Measurements from ENCODE around the gene SORL1-AS1.

The SORL1-AS1 gene

DNA sequence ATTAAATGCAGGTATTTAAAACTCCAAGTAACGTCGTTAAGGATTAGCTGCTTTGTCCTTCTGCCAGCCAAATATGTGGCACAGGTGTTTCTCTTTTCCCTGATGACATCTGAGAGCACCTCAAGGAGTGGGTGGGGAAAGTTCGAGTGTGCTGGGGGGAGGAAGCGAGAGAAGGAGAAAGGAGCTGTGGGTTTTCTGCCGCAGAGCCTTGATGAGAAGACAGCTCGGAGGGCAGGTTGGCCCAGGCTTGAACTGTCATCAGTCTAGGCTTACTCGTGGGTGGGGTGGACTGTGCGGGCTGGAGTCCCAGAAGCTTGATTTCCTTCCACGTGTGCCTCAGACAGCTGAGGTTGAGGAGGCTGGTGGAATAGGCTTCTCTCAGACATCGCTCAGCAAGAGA, 15.2 kb upstream of the SORL1-AS1 start (continued):
- TF ChIP-seq RAD51 (IDR thresholded peaks at IDR 0.05) (no peak), CHD1 (IDR thresholded peaks at IDR 0.05; ENCODE audit: low read depth, low read length) (no peak), EP300 (IDR thresholded peaks at IDR 0.05; ENCODE audit: borderline replicate concordance in 1 of 2, control insufficient read depth in 1 of 2, low read depth in 2 of 2, low read length in 2 of 2) (peak; percentile 78 to 80; a peak in 3 of 4 replicates), MYB (IDR thresholded peaks at IDR 0.05; ENCODE audit: borderline replicate concordance, low read depth, low read length) (no peak), ZBED1 (IDR thresholded peaks at IDR 0.05; ENCODE audit: borderline replicate concordance) (peak; percentile 84), YY1 (IDR thresholded peaks at IDR 0.05; ENCODE audit: low read depth, low read length) (peak; percentile 50; the same call in 1 of the 2 replicates), RBBP5 (conservative IDR thresholded peaks at IDR 0.05) (no peak), TCF3 (IDR thresholded peaks at IDR 0.05; ENCODE audit: borderline replicate concordance, insufficient read depth, low read depth, low read length) (peak; percentile 98), EED (IDR thresholded peaks at IDR 0.05; ENCODE audit: low read depth) (peak; percentile 98), BCLAF1 (IDR thresholded peaks at IDR 0.05) (no peak), FOXK2 (IDR thresholded peaks at IDR 0.05) (no peak), HDAC6 (IDR thresholded peaks at IDR 0.05; ENCODE audit: unreplicated experiment) (no peak), JUND (IDR thresholded peaks at IDR 0.05; ENCODE audit: low read depth, low read length) (no peak), MEF2A (IDR thresholded peaks at IDR 0.05; ENCODE audit: insufficient read depth, low read depth, low read length) (peak; percentile 82), STAT1 (conservative IDR thresholded peaks at IDR 0.05) (no peak), TCF7 (IDR thresholded peaks at IDR 0.05; ENCODE audit: borderline replicate concordance) (no peak), CEBPB (IDR thresholded peaks at IDR 0.05; ENCODE audit: borderline replicate concordance in 1 of 2, low read depth in 2 of 2, low read length in 2 of 2) (no peak), ZNF207 (IDR thresholded peaks at IDR 0.05; ENCODE audit: borderline replicate concordance) (no peak), KDM1A (IDR thresholded peaks at IDR 0.05; ENCODE audit: borderline replicate concordance) (no peak), ATF2 (IDR thresholded peaks at IDR 0.05; ENCODE audit: low read length) (peak; percentile 85), IRF5 (IDR thresholded peaks at IDR 0.05; ENCODE audit: borderline replicate concordance) (no peak; the same call in 1 of the 2 replicates), FOXM1 (IDR thresholded peaks at IDR 0.05; ENCODE audit: low read depth, low read length) (peak; percentile 90; the same call in 1 of the 2 replicates), NR2C1 (IDR thresholded peaks at IDR 0.05) (no peak), ZNF274 (IDR thresholded peaks at IDR 0.05; ENCODE audit: insufficient read depth, insufficient read length) (no peak), TBL1XR1 (IDR thresholded peaks at IDR 0.05; ENCODE audit: low read depth, low read length) (peak; percentile 98)
- TF ChIP-seq, protein P1, sequence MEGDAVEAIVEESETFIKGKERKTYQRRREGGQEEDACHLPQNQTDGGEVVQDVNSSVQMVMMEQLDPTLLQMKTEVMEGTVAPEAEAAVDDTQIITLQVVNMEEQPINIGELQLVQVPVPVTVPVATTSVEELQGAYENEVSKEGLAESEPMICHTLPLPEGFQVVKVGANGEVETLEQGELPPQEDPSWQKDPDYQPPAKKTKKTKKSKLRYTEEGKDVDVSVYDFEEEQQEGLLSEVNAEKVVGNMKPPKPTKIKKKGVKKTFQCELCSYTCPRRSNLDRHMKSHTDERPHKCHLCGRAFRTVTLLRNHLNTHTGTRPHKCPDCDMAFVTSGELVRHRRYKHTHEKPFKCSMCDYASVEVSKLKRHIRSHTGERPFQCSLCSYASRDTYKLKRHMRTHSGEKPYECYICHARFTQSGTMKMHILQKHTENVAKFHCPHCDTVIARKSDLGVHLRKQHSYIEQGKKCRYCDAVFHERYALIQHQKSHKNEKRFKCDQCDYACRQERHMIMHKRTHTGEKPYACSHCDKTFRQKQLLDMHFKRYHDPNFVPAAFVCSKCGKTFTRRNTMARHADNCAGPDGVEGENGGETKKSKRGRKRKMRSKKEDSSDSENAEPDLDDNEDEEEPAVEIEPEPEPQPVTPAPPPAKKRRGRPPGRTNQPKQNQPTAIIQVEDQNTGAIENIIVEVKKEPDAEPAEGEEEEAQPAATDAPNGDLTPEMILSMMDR (IDR thresholded peaks at IDR 0.05 in 2 of 3, conservative IDR thresholded peaks at IDR 0.05 in 1 of 3; ENCODE audit: control insufficient read depth in 2 of 3, extremely low read depth in 1 of 3, insufficient read depth in 1 of 3, low read depth in 3 of 3, low read length in 3 of 3): no peak
